ENCODE measurements around the gene PDE4D. TPM values are rescaled to one million over a fixed set of nuclear protein-coding genes. Genes with fewer than 3 reads are reported as not detected.

The PDE4D gene
- total RNA-seq, 4 donors from 2014 or later = 14.7 to 36.3 (median 24.7) TPM

DNA sequence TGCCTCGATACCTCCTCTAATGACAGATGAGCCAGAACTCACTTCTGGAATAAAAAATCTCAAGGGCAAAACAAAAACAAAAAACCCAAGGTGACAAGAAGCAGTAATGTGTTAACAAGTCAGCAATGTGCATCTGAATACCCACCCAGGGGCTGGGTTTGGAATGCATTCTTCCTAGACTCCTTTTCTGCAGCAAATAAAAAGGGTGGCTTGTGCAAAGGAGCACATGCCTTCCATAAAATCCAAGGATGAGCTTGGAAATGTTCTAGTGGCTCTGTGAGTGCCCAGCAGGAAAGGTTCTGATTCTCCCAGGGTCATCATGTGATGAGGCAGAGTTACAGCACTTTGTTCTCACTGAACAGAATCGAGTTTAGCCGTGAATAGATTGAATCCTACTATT, 710.8 kb downstream of the PDE4D start:
- DNase-seq = no peak

DNA sequence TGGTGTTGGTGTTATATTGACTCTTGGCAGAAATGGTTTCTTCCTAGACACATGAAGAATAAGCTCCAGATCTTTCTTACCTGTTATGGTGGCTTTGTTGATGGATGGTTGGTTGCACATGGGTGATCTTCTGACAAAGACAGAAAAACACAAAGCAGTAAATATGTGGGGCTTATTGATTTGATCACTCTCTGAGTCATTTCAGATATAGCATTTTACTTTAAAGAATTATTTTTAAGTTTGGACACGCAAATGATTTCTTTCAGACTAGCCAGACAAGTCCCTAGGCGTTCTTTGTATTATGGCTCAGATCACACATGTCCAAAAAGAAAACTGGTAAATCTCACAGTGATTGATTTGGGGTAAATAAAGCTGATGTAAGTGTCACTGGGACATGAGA, 713.0 kb downstream of the PDE4D start:
- intact Hi-C loops (cut with DNase I) = no loop called here
- no peaks in the 10 kb centered on the region for H3K36me3 ChIP-seq
- TF ChIP-seq POLR2A (IDR thresholded peaks at IDR 0.05) = no peak
- TF ChIP-seq, protein P1, sequence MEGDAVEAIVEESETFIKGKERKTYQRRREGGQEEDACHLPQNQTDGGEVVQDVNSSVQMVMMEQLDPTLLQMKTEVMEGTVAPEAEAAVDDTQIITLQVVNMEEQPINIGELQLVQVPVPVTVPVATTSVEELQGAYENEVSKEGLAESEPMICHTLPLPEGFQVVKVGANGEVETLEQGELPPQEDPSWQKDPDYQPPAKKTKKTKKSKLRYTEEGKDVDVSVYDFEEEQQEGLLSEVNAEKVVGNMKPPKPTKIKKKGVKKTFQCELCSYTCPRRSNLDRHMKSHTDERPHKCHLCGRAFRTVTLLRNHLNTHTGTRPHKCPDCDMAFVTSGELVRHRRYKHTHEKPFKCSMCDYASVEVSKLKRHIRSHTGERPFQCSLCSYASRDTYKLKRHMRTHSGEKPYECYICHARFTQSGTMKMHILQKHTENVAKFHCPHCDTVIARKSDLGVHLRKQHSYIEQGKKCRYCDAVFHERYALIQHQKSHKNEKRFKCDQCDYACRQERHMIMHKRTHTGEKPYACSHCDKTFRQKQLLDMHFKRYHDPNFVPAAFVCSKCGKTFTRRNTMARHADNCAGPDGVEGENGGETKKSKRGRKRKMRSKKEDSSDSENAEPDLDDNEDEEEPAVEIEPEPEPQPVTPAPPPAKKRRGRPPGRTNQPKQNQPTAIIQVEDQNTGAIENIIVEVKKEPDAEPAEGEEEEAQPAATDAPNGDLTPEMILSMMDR (IDR thresholded peaks at IDR 0.05) = no peak
- H3K4me1 ChIP-seq = no peaks in the 10 kb centered on the region
- WGBS, 2 donors = 89 to 91% methylated on average over 2 of the region's 2 CpGs
- no peaks in the 10 kb centered on the region for H3K27me3 ChIP-seq
- H3K9me3 ChIP-seq = no peaks in the 10 kb centered on the region
- no peak for DNase-seq
- H3K4me3 ChIP-seq (replicated peaks in 1 of 3) = no peak overlapping the region
- no peak overlapping the region for H3K27ac ChIP-seq

More for the DNA sequence above, 710.8 kb downstream of the PDE4D start:
- H3K36me3 ChIP-seq = no peaks in the 10 kb centered on the region
- no peak for TF ChIP-seq POLR2A (IDR thresholded peaks at IDR 0.05)
- TF ChIP-seq, protein P1 (IDR thresholded peaks at IDR 0.05) = no peak
- 92 to 96% methylated on average over 3 of the region's 3 CpGs for WGBS, 2 donors
- H3K27me3 ChIP-seq = no peaks in the 10 kb centered on the region
- intact Hi-C loops (cut with DNase I) = no loop called here
- no peak overlapping the region for H3K27ac ChIP-seq
- no peaks in the 10 kb centered on the region for H3K9me3 ChIP-seq
- H3K4me1 ChIP-seq = no peaks in the 10 kb centered on the region
- H3K4me3 ChIP-seq (replicated peaks in 1 of 3) = no peak overlapping the region

DNA sequence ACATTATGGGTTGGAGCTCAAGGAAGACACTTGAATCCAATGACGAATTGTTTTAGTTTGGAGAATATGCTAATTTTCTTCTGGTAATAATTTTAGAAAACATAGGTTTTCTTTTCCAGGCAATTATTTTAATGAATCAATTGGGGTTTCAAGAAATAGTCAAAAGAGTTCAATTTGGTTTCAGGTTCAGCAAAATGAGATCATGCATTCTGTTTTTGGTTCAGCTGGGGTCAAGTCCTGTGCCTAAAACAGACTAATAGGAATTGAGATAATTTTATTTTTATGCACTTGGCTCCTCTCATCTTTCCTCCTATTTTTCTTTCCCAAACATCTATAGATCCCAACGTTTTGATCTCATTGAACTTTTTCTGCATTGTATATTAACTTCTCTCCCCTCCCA, 713.8 kb downstream of the PDE4D start:
- no peak for DNase-seq
- TF ChIP-seq POLR2A (IDR thresholded peaks at IDR 0.05) = no peak
- TF ChIP-seq, protein P1 (IDR thresholded peaks at IDR 0.05) = no peak
- Histone ChIP-seq H3K9me3 (no peaks in the 10 kb centered on the region), H3K27me3 (no peaks in the 10 kb centered on the region), H3K27ac (no peak overlapping the region), H3K36me3 (no peaks in the 10 kb centered on the region), H3K4me1 (no peaks in the 10 kb centered on the region), H3K4me3 (replicated peaks in 1 of 3) (no peak overlapping the region)
- intact Hi-C loops (cut with DNase I) = loop anchor here (10.0 kb wide), 1 partner anchor 125 kb away; no protein-coding TSS in a partner anchor
- 70 to 80% methylated on average over 2 of the region's 2 CpGs for WGBS, 2 donors

DNA sequence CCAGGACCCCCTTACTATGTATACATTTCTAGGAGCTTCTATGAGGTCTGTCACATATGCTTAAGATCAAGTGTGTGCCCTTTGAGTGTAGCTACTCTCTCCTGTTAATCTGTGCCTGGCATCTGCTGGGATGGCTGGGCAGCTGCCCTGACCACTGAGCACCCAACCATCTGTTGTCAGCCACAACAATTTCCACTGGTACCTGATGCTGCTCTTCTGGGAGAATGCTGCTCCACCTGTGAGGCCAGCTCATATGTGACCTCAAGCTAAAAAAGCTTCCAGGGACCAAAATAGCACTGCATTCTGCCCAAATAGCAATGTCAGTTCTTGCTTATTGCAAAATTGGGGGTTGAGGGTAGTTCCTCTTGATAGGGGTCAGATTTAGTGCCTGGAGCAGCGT, 715.0 kb downstream of the PDE4D start:
- H3K9me3 ChIP-seq = no peaks in the 10 kb centered on the region
- intact Hi-C loops (cut with DNase I) = loop anchor here (10.0 kb wide), 1 partner anchor 124 kb away; no protein-coding TSS in a partner anchor
- no peak overlapping the region for H3K27ac ChIP-seq
- H3K4me1 ChIP-seq = no peaks in the 10 kb centered on the region
- WGBS, 2 donors = 93 to 94% methylated on average over 1 of the region's 1 CpG
- TF ChIP-seq, protein P1 (IDR thresholded peaks at IDR 0.05) = no peak
- no peak for TF ChIP-seq POLR2A (IDR thresholded peaks at IDR 0.05)
- no peaks in the 10 kb centered on the region for H3K27me3 ChIP-seq
- H3K36me3 ChIP-seq = no peaks in the 10 kb centered on the region
- DNase-seq = no peak
- H3K4me3 ChIP-seq (replicated peaks in 1 of 3) = no peak overlapping the region

DNA sequence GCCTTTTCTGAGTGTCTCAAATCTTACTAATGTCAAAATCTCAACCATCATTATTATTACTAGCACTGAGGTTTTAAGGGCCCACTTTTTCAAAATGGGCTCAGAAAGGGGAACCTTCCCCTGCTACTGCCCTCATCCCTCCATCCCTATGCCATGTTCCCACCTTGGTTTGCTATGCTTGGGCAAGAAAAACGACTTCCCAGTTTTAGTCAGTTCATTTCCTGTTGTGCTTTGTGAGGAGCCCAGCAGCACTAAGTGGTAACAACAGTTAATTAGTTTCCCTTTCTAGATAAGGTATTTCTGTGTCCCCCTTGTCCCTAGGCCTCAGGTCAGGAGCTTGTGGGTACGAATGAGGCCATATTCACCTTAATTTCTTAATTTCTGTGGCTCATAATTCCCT, 715.5 kb downstream of the PDE4D start:
- TF ChIP-seq, protein P1 (IDR thresholded peaks at IDR 0.05) = no peak
- no peak for TF ChIP-seq POLR2A (IDR thresholded peaks at IDR 0.05)
- no peaks in the 10 kb centered on the region for H3K36me3 ChIP-seq
- H3K9me3 ChIP-seq = no peaks in the 10 kb centered on the region
- H3K4me3 ChIP-seq (replicated peaks in 1 of 3) = no peak overlapping the region
- H3K27ac ChIP-seq = no peak overlapping the region
- WGBS, 2 donors = 62 to 65% methylated on average over 2 of the region's 2 CpGs
- intact Hi-C loops (cut with DNase I) = loop anchor here (10.0 kb wide), 1 partner anchor 123 kb away; no protein-coding TSS in a partner anchor
- H3K27me3 ChIP-seq = no peaks in the 10 kb centered on the region
- no peak for DNase-seq
- H3K4me1 ChIP-seq = no peaks in the 10 kb centered on the region
